NCI-H2196 treated with DMSO at 0.1 percent for 48 hours (cell line): ENCODE results near the gene HLA-DQA1.
"Not testable (repeated sequence)": the region's sequence is repeated elsewhere in the genome, so short reads cannot be mapped to it uniquely, and the experiment has no call there.

Experiments used
- DNase-seq: peaks from one replicate; lab custom pipeline; 2025; ENCODE audit not compliant: unreplicated experiment; lab: John Stamatoyannopoulos, UW

Gene HLA-DQA1

GRCh38 chr6:32637219-32637880, at the start of gene HLA-DQA1:
Gene HLA-DQA1 (plus strand): TSS chr6:32637406. CDS start chr6:32637459, 53 bp downstream.
- no peak for DNase-seq

GRCh38 chr6:32588156-32588555, 49.0 kb upstream of the HLA-DQA1 start:
- no peak for DNase-seq

- DNase-seq, result no peak
These were observed 47.4 kb upstream of the HLA-DQA1 start, which contains the start of gene HLA-DRB1 for GRCh38 chr6:32589596-32590449. Gene HLA-DRB1 (minus strand): TSS chr6:32589848. CDS start chr6:32589742, 106 bp downstream.

DNA sequence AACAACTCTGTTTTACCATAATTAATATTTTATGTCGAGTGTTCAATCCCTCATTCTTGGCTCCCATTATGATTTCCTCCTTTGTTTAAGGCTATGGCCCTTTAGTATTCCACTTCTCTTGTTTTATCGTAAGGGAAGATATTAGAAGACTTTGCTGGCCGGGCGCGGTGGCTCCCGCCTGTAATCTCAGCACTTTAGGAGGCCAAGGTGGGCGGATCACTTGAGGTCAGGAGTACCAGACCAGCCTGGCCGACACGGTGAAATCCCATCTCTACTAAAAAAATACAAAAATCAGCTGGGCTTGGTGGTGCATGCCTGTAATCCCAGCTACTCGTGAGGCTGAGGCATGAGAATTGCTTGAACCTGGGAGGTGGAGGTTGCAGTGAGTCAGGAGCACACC, 46.5 kb upstream of the HLA-DQA1 start:
- DNase-seq, result not testable (repeated sequence)

DNA sequence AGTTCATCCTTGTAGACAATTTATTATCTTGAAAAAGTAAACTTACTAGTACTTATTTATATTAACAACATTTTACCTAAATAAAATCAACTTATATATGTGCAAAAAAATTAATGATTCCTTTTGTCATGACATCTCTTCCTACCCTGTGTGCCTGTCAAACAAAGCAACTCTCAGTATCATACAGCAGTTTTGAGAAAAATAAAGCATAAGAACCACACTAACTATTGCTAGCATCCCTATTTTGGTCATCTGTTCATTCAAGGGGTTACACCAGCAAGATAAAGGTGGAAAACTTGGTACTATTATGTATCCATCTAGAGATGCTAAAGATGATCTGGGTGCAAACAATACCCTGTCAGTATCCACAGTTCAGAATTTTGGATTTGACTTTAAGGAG, 40.2 kb upstream of the HLA-DQA1 start:
- DNase-seq, result no peak

- DNase-seq, result no peak
These were observed 34.8 kb upstream of the HLA-DQA1 start for GRCh38 chr6:32602383-32602782.

GRCh38 chr6:32603222-32603621, 34.0 kb upstream of the HLA-DQA1 start:
- DNase-seq, result no peak

DNA sequence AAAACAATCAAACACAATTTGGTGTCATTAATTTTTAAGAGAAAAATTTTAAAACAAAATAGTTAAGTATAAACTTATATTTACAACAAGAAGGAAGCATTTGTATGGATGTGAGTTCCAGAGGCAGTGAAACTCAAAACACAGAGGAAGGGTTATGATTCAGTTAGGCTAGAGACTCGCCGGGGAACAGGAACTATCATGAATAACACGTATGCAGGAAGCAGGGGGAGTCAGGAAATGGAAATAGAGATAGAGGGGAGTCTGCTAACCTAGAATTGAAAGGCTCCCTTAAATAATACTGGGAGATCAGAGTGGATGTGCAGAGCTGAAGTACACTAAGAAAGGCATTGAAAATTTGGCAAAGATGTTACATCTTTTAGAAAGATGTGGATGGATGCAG, 33.3 kb upstream of the HLA-DQA1 start:
- no peak for DNase-seq

- no peak for DNase-seq
These were observed 32.8 kb upstream of the HLA-DQA1 start for GRCh38 chr6:32604434-32604877.

- no peak for DNase-seq
These were observed 29.8 kb upstream of the HLA-DQA1 start for GRCh38 chr6:32607263-32607987.

GRCh38 chr6:32607988-32608298, 29.3 kb upstream of the HLA-DQA1 start:
- DNase-seq, result no peak

DNA sequence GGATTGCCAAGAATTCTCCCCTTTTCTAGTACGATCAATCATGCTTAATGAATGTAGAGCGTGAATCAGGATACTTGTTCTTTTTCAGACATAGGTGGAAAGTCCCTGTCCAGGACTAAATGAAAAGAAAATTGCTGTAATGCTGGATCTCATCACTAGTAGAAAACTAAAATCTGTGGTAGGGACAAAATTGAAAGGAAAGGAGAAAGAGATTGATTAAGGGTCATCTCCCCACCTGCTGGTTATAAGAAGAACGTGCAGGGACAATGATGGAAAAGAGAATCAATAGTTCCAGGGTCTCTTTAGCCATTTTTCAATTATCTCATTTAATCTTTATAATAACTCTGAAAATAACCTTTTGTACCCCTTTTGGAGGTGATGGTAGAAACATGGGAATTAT, 28.8 kb upstream of the HLA-DQA1 start:
- DNase-seq, result no peak

DNA sequence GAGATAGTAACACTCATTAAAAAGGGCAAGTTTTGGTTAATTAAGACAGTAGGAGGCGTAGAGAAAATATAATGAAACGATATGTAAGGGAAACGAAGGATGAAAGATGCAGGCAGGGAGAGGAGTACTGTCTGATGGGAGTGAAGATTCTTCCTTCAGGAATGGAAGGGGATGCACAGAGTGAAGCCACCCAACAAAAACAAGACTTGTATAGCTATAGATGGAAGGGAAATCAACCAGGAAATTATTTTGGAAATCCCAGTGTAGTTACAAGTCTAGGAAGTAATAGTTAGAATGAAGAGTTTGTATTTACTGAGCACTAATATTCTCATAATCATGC, 27.8 kb upstream of the HLA-DQA1 start:
- DNase-seq, result no peak

- DNase-seq, result peak; percentile 23
These were observed 27.2 kb upstream of the HLA-DQA1 start for GRCh38 chr6:32609731-32610640.

GRCh38 chr6:32610682-32611296, 26.4 kb upstream of the HLA-DQA1 start:
- no peak for DNase-seq

DNA sequence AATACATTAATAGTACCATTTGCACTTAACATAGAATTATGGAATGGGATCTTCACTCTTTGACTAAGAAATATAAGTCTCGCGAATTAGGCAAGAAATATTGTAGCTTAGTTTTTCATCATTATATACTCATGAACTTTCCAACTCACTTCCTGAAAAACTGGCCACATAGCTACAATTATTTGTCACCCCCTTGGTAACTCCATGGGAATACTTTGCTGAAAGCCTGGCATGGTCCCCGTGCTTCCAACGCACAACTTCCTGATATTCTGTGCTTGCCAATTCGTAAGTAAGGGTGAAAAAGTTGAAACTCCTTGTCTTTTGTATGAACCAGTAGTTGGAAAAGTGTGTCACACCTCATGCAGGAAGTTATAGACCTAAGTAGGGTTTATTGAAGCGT, 23.7 kb upstream of the HLA-DQA1 start:
- no peak for DNase-seq

GRCh38 chr6:32614366-32615081, 22.7 kb upstream of the HLA-DQA1 start:
- no peak for DNase-seq

GRCh38 chr6:32615885-32616532, 21.2 kb upstream of the HLA-DQA1 start:
- DNase-seq, result no peak

DNA sequence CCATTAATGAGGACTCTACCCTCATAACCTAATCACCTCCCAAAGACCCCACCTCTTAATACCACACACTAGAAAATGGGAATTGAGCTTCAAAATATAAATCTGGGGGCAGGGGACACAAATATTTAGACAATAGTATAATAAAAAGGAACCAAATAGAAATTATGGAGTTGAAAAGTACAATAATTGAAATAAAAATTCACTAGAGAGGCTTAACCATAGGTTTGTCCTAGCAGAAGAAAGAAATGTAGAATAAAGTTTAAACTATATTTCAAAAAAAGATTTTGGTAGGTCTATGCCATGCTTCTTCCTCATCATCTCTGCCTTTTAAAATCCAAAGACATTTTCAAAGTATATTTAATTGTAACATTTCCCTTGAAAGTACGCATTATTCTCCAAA, 19.5 kb upstream of the HLA-DQA1 start:
- no peak for DNase-seq
